ENCODE data around the gene ALX4. TPM values are rescaled to one million over a fixed set of nuclear protein-coding genes. Genes with fewer than 3 reads are reported as not detected.

The ALX4 gene
- total RNA-seq, 1 donor from 2014 or later: not detected

DNA sequence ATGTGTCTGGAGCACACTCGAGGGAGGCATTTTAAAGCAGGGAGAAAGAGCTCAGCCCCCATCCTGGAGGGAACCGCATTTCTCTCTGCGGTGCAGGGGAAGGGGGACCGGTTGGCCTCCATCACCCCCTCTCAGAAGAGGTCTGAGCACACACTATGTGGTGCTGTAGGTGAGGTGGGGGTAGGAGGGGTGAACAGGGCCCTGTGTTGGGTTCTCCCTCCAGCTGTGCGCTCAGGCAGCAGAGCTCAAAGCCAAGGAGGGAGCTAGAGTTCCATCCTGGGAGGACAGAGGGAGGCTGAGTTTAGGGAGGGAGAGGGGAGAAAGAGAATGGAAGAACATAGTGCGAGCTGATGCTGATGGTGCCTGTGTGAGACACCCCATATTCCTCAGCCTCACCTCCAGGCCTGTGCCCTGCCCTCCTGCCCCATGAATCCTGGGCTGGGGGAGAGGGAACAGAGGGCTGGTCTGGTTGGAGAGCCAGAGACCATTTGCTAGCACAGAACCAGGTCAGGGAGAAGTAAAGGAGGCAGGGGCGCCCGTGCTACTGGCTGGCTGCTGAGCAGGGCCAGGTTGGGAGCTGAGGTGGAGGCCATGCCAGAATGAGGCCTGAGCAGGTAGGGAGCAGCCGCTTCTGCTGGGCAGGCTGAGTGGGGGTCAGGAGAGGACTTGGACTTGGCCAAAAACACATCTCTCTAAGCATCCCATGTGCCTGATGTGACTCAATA lies 43.7 kb downstream of the ALX4 start:
- H3K27ac Mint-ChIP-seq (ENCODE audit: unreplicated experiment): no peak overlapping the region
- TF ChIP-seq, protein P1, sequence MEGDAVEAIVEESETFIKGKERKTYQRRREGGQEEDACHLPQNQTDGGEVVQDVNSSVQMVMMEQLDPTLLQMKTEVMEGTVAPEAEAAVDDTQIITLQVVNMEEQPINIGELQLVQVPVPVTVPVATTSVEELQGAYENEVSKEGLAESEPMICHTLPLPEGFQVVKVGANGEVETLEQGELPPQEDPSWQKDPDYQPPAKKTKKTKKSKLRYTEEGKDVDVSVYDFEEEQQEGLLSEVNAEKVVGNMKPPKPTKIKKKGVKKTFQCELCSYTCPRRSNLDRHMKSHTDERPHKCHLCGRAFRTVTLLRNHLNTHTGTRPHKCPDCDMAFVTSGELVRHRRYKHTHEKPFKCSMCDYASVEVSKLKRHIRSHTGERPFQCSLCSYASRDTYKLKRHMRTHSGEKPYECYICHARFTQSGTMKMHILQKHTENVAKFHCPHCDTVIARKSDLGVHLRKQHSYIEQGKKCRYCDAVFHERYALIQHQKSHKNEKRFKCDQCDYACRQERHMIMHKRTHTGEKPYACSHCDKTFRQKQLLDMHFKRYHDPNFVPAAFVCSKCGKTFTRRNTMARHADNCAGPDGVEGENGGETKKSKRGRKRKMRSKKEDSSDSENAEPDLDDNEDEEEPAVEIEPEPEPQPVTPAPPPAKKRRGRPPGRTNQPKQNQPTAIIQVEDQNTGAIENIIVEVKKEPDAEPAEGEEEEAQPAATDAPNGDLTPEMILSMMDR (IDR thresholded peaks at IDR 0.05; ENCODE audit: unreplicated experiment): no peak
- H3K36me3 Mint-ChIP-seq (ENCODE audit: low read depth, unreplicated experiment): peaks cover under 1% of the 10 kb centered on the region
- H3K9me3 Mint-ChIP-seq (ENCODE audit: unreplicated experiment): no peaks in the 10 kb centered on the region
- H3K4me1 Mint-ChIP-seq (ENCODE audit: unreplicated experiment): peaks cover 10% of the 10 kb centered on the region
- H3K4me3 Mint-ChIP-seq (ENCODE audit: unreplicated experiment): no peak overlapping the region
- no peak for DNase-seq (ENCODE audit: low spot score)
- peaks cover 12% of the 10 kb centered on the region for H3K27me3 Mint-ChIP-seq (ENCODE audit: unreplicated experiment)

DNA sequence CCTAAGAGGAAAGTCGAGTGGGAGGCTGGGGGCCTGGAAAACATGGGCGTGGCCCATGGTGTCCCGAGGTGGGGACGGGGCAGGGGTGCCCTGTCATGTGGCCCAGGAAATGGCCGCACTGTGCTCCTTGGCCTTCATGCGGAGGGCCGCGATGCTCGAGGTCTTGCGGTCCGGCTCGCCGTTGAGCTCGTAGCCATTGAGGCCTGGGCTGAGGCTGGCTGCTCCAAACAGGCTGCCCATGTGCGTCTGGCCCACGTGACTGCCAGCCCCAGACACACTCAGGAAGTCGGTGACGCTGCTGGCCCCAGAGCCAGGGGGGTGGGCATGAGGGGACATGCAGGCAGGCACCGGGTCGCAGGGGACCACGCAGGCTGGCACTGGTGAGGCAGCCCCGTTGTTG lies 45.2 kb downstream of the ALX4 start:
- no peaks in the 10 kb centered on the region for H3K9me3 Mint-ChIP-seq (ENCODE audit: unreplicated experiment)

DNA sequence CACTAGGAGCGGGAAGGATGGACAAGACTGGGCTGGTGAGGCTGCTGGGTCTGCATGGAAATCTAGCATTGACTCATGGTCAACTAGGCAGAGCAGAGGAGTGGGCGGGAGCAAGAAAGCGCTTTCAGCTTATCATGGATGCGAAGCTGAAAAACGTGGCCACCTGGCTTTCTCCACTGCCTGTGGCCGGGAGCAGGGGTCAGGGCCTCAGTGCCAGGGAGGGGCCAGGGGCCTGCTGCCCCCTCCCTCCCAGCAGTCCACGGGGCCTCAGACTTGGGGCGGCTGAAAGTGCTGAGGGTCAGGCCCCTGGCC lies 45.5 kb downstream of the ALX4 start:
- peaks cover 12% of the 10 kb centered on the region for H3K27me3 Mint-ChIP-seq (ENCODE audit: unreplicated experiment)
- H3K9me3 Mint-ChIP-seq (ENCODE audit: unreplicated experiment): no peaks in the 10 kb centered on the region
- DNase-seq (ENCODE audit: low spot score): no peak
- no peak overlapping the region for H3K27ac Mint-ChIP-seq (ENCODE audit: unreplicated experiment)
- no peaks in the 10 kb centered on the region for H3K36me3 Mint-ChIP-seq (ENCODE audit: low read depth, unreplicated experiment)
- no peak overlapping the region for H3K4me3 Mint-ChIP-seq (ENCODE audit: unreplicated experiment)
- H3K4me1 Mint-ChIP-seq (ENCODE audit: unreplicated experiment): peaks cover 5% of the 10 kb centered on the region
- TF ChIP-seq, protein P1 (IDR thresholded peaks at IDR 0.05; ENCODE audit: unreplicated experiment): no peak

More for the DNA sequence above, 45.2 kb downstream of the ALX4 start:
- H3K4me1 Mint-ChIP-seq (ENCODE audit: unreplicated experiment): peaks cover 6% of the 10 kb centered on the region
- H3K27ac Mint-ChIP-seq (ENCODE audit: unreplicated experiment): no peak overlapping the region
- DNase-seq (ENCODE audit: low spot score): no peak
- H3K36me3 Mint-ChIP-seq (ENCODE audit: low read depth, unreplicated experiment): no peaks in the 10 kb centered on the region
- TF ChIP-seq, protein P1 (IDR thresholded peaks at IDR 0.05; ENCODE audit: unreplicated experiment): no peak
- H3K4me3 Mint-ChIP-seq (ENCODE audit: unreplicated experiment): no peak overlapping the region
- H3K27me3 Mint-ChIP-seq (ENCODE audit: unreplicated experiment): peaks cover 12% of the 10 kb centered on the region

DNA sequence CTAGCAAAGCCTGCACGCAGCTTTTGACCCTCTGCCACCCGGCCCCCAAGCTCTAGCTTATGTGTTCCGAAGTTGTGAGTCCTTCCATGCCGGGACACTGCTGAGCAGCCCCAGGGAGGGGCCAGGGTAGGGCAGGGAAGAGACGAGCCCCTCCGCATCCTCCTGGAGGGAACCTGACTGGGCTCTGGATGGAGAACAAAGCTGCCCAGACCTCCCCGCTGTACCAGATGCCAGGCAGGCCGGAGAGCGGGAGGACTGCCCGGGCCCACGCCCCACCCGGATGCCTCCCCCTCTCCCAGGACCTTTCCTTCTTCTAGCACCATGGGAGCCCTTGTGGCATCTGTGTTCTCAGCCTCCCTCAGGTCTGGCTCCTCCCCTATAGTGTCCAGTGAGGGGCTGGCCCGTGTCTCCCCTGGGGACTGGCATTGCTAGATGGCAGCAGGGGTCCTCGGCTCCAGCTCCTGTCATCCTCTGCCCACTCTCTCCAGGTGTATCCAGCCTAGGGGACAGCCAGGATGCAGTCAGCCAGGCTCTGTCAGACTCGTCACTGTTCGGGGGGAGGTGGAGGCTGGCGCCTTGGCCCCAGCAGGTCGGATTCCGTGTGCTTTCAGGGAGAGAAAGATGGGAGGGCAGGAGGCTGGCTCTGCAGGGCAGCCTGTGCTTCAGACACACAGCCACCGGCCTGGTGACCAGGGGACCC lies 46.1 kb downstream of the ALX4 start:
- Mint-ChIP-seq H3K27me3 (ENCODE audit: unreplicated experiment) (peaks cover 8% of the 10 kb centered on the region), H3K9me3 (ENCODE audit: unreplicated experiment) (no peaks in the 10 kb centered on the region), H3K27ac (ENCODE audit: unreplicated experiment) (no peak overlapping the region), H3K4me1 (ENCODE audit: unreplicated experiment) (peaks cover 5% of the 10 kb centered on the region), H3K36me3 (ENCODE audit: low read depth, unreplicated experiment) (no peaks in the 10 kb centered on the region), H3K4me3 (ENCODE audit: unreplicated experiment) (no peak overlapping the region)
- TF ChIP-seq, protein P1 (IDR thresholded peaks at IDR 0.05; ENCODE audit: unreplicated experiment): no peak
- DNase-seq (ENCODE audit: low spot score): no peak

Data from endothelial cell (in vitro differentiated cells).